Central memory CD4-positive, alpha-beta T cell (primary cell): Measurements from ENCODE around the gene NEK11.
A peak's percentile ranks its signal among the peaks of the same experiment; 100 is the strongest.

Source experiments
- DNase-seq: peaks from one replicate; pipeline ENCODE4 v3.0.0; 2022

NEK11 gene

DNA sequence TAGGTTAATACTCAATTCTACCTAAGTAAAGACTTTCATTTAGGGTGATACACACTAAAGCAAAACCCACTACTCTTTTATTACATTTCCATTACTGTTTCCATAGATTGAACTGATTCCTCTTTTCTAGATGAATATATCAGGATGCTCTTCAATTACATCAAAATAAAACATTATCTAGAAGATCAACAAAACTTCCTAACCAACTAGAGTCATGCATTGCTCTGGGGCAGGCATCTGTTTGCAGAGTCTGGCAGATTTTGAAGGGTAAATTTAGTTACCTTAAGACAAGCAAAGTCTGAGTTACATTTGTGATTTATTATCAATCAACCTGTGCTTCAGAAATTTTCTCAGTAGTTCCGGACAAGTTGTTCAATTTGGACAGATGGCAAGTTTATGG is 117.1 kb downstream of the NEK11 start:
- DNase-seq = no peak

- DNase-seq = no peak
These were observed 120.9 kb downstream of the NEK11 start for GRCh38 chr3:131147534-131147933.

DNA sequence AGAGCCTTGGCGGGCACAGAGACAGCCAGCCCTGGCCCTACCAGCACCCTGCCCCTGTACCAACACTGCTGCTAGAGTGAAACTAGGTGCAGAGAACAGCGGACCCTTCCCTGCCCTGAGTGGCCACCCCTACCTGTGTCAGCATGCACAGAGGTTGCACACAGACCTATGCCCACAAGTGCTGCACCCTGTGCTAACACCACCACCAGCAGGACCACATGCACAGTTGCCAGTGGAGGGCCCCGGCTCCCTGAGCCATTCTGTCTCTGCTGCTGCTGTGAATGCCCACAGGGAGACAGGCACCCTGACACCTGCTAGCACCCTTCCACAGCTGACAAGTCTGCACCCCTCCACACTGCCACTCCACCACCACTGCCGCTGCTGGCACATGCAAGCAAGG is 131.8 kb downstream of the NEK11 start:
- DNase-seq = no peak

GRCh38 chr3:131162516-131162915 is 135.8 kb downstream of the NEK11 start:
- DNase-seq = no peak

DNA sequence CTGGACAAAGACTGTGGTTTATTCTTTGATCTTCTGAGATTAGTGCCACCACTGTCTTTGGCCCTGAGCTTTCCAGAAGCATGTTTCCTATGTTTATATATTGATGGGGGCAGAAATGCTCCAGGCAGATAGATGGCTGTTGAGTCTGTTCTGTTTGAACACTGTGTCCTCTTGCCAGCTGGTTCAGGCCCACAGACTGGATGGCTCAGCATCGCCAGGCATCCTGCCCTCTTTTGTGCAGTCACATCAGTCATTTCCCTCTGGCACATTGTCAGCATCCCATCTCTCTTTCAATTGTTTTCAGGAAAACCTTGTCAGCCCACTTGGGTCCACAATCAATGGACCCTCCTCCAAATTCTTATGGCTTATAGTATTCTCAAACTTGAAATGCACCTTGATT is 141.2 kb downstream of the NEK11 start:
- DNase-seq = no peak

DNA sequence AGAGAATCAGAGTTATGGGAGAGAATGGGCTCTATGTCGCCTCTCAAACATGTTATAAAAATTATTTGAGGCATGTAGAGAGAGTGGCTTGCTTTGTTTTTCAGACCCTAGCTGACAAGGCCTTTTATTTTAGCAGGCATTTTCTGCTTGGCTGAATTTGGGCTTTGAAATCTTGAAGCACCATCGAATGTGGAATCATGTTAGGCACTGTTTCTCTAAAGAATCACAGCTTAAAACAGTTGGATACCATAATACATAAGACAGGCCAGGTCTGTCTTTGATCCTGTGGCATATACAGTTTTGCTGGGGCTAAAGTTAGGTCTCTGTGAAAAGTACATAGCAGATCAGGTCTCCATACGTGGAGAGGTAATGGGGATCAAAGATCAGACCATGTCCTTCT is 142.7 kb downstream of the NEK11 start:
- no peak for DNase-seq

- DNase-seq = no peak
These were observed 146.0 kb downstream of the NEK11 start for GRCh38 chr3:131172502-131173200.

GRCh38 chr3:131174752-131175151 is 148.1 kb downstream of the NEK11 start:
- DNase-seq = peak; percentile 1

DNA sequence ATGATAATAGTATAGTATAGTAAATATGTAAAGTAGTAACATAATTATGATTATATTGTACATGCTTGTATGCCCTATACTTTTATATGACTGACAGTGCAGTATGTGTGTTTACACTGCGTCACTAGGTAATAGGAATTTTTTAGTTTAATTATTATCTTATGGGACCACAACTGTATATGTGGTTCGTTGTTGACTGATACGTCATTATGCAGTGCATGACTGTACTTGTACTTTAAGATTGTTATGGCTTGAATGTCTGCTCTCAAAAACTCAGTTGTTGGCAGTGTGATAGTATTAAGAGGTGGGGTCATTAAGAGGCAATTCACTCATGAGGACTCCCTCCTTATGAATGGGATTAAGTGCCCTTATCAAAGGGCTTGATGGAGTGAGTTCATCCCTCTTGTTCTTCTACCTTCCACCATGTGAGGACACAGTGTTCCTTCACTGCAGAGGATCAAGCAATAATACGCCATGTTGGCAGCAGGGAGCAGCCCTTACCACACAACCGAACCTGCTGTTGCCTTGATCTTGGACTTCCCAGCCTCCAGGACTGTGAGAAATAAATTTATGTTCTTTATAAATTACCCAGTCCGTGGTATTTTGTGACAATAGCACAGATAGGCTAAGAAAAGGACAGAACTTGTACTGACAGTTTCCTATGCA is 152.2 kb downstream of the NEK11 start:
- DNase-seq = no peak

- no peak for DNase-seq
These were observed 166.0 kb downstream of the NEK11 start for GRCh38 chr3:131192701-131193100.

DNA sequence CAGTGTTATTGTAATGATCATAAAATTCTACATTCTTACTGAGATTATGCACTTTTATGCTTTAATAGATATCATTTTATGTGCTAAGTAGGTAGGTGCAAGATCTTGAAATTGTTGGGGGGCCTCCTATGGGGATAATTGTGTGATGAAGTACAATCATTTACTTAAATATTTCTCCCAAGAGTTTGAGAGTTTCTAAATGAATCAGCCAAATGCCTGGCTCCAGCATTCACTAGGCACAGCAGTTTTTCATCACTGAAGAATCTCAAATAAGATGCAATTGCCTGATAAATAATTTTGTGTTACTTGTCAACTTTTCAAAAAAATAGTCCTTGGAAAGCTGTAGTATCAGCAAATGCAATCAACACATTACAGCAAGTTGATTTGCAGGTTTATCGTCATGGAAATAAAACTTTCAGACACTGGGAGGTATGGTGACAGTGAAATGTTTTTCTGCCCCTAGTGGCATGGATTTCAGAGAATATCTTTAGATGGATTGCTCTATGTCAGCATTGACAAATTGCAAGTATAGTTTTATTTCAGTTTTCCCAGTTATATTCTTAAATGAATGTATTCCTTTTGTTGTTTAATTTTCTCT is 167.1 kb downstream of the NEK11 start:
- no peak for DNase-seq

GRCh38 chr3:131194816-131195215 is 168.1 kb downstream of the NEK11 start:
- DNase-seq = no peak

DNA sequence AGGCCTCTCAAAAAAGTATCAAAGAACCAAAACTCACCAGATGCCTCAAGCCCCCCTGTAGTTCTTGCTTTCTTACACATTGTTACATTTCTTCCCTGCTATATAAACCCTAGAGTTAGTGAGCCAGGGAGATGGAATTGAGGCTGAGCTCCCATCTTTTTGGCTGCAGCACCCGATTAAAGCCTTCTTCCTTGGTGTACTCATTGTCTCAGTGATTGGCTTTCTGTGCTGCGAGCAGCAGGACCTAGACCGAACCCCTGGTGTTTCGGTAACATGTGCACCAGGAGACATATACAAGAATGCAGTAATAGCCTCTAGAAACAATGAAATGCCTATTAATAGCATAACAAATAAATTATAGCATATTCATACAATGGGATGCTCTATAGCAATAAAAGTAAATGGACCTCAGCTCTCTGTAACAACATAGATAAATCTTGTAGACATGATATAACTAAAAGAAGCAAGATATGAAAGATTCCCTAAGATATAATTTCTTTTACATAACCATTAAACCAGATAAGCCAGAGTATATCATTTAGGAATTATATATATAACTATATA is 174.0 kb downstream of the NEK11 start:
- no peak for DNase-seq

- no peak for DNase-seq
These were observed 189.7 kb downstream of the NEK11 start for GRCh38 chr3:131216330-131216729.

- DNase-seq = no peak
These were observed 190.1 kb downstream of the NEK11 start for GRCh38 chr3:131216801-131217200.

GRCh38 chr3:131217296-131217741 is 190.6 kb downstream of the NEK11 start:
- DNase-seq = no peak

DNA sequence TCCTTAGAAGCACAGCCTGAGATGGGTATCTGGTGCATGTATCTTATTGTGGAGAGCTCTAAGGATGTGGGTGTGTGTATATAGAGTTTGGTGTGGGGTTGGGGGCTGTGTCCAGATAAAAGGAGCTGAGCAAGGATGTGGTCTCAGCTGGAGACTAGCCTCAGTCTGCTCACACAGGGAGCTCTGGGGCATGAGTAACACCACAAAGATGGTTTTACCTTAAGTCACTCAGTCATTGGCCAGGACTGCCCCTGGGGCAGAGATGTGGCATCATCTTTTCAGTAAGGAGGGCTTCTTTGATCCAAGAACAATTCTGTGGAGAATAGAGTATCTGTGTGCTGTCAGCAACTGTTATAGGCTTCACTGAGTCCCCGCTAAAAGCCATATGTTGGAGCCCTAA is 191.5 kb downstream of the NEK11 start:
- DNase-seq = no peak

GRCh38 chr3:131221731-131222130 is 195.1 kb downstream of the NEK11 start:
- DNase-seq = no peak

DNA sequence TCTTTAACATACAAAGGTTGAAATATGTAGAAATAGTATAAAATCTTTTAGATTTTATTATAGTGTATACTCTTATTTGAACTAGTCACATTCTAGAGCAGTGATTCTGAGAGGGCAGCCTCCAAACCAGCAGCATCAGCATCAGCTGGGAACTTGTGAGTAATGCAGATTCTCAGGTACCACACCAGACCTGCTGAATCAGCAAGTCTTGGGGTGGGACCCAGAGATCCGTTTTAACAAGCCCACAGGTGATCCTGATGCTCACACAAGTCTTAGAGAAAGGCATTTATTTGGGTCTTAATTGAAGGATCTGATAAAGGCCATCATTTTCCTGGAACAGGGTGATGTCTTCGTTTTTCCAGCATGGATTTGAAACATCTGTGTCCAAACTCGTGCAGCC is 195.9 kb downstream of the NEK11 start:
- DNase-seq = no peak

- DNase-seq = no peak
These were observed 197.0 kb downstream of the NEK11 start for GRCh38 chr3:131223373-131224289.

DNA sequence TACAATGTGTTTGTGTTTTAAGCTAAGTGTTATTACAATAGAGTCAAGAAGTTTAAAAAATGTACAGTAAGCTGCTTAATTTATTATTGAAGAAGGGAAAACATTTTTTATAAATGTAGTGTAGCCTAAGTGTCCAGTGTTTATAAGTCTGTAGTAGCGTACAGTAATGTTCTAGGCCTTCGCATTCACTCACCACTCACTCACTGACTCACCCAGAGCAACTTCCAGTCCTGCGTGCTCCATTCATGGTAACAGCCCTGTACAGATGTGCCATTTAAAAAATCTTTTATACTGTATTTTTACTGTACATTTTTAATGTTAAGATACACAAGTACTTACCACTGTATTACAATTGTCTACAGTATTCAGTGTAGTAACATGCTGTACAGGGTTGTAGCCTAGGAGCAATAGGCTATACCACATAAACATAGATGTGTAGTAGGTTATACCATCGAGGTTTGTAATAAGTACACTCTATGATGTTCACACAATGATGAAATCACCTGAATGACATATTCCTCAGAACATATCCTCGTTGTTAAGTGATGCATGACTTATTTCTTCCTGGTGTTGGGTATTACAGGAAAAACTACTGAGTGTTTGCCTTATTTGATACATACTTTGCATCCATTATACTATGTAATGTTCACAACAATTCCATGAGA is 198.3 kb downstream of the NEK11 start:
- no peak for DNase-seq

- no peak for DNase-seq
These were observed 201.8 kb downstream of the NEK11 start for GRCh38 chr3:131228522-131228921.
